Neuronal stem cell (in vitro differentiated cells): ENCODE measurements around the gene CHD2.

ENCODE experiments used
- DNase-seq: peaks from one replicate; pipeline ENCODE4 v3.0.0-alpha.2; 2013; ENCODE audit warnings: low spot score
- H2AFZ ChIP-seq: one replicate; pipeline ENCODE4 v1.6.1; 2013; ENCODE audit warnings: mild to moderate bottlenecking, low read length, inconsistent platforms
- H2AK5ac ChIP-seq: 2 replicates; pipeline ENCODE4 v1.6.1; 2013; ENCODE audit warnings: low read depth, mild to moderate bottlenecking, inconsistent platforms, low read length, moderate library complexity, mixed read lengths
- H2BK120ac ChIP-seq: 2 replicates; pipeline ENCODE4 v1.6.1; 2013; ENCODE audit warnings: low read depth, mild to moderate bottlenecking, inconsistent platforms, low read length, moderate library complexity, mixed read lengths
- H2BK12ac ChIP-seq: one replicate; pipeline ENCODE4 v1.6.1; 2013; ENCODE audit warnings: low read length, inconsistent platforms
- H2BK15ac ChIP-seq: 2 replicates; pipeline ENCODE4 v1.6.1; 2013; ENCODE audit warnings: mild to moderate bottlenecking, low read length, inconsistent platforms, mixed read lengths
- H2BK5ac ChIP-seq: one replicate; pipeline ENCODE4 v1.6.1; 2013; ENCODE audit warnings: inconsistent platforms, mild to moderate bottlenecking, low read length, moderate library complexity
- H3K14ac ChIP-seq: one replicate; pipeline ENCODE4 v1.6.1; 2013; ENCODE audit warnings: low read length, inconsistent platforms
- H3K18ac ChIP-seq: 2 replicates; pipeline ENCODE4 v1.6.1; 2013; ENCODE audit warnings: low read length, inconsistent platforms
- H3K23ac ChIP-seq: 2 replicates; pipeline ENCODE4 v1.6.1; 2013; ENCODE audit warnings: low read depth, mild to moderate bottlenecking, mixed read lengths, low read length, inconsistent platforms; ENCODE audit not compliant: poor library complexity
- H3K27ac ChIP-seq: replicated peaks from 3 replicates; pipeline ENCODE4 v1.5.1; 2013; ENCODE audit warnings: low read length, inconsistent platforms
- H3K27me3 ChIP-seq, 3 experiments: 2 replicates each; pipeline ENCODE4 v1.6.1; 2013; ENCODE audit warnings: low read length in 3 of 3, mild to moderate bottlenecking in 2 of 3, inconsistent platforms in 1 of 3, low read depth in 1 of 3, mixed read lengths in 1 of 3, moderate library complexity in 1 of 3; ENCODE audit not compliant: control insufficient read depth in 3 of 3, insufficient read depth in 3 of 3
- H3K36me3 ChIP-seq, 2 donors: replicated peaks in 1 of 2; 2 replicates each; pipeline ENCODE4 v1.6.1; 2013; ENCODE audit warnings: low read length in 2 of 2; ENCODE audit not compliant: control insufficient read depth in 2 of 2, insufficient read depth in 2 of 2
- H3K4ac ChIP-seq: 2 replicates; pipeline ENCODE4 v1.6.1; 2013; ENCODE audit warnings: inconsistent platforms, mild to moderate bottlenecking, low read length, moderate library complexity
- H3K4me1 ChIP-seq, 2 donors: 1 replicate in 1 of 2; 2 replicates in 1 of 2; pipeline ENCODE4 v1.6.1; 2013; ENCODE audit warnings: low read length in 2 of 2, low read depth in 1 of 2; ENCODE audit not compliant: control insufficient read depth in 2 of 2, insufficient read depth in 1 of 2
- H3K4me2 ChIP-seq: one replicate; pipeline ENCODE4 v1.6.1; 2013; ENCODE audit warnings: mild to moderate bottlenecking, low read length, inconsistent platforms; ENCODE audit not compliant: insufficient read depth, poor library complexity, severe bottlenecking
- H3K4me3 ChIP-seq, 2 donors: 2 replicates each; pipeline ENCODE4 v1.5.1; 2013; ENCODE audit warnings: low read length in 2 of 2, mild to moderate bottlenecking in 2 of 2, inconsistent platforms in 1 of 2, moderate library complexity in 1 of 2
- H3K79me1 ChIP-seq: one replicate; pipeline ENCODE4 v1.6.1; 2013; ENCODE audit warnings: low read depth, mild to moderate bottlenecking, inconsistent platforms, low read length, moderate library complexity
- H3K9ac ChIP-seq: one replicate; pipeline ENCODE4 v1.6.1; 2013; ENCODE audit warnings: mild to moderate bottlenecking, low read depth, low read length, inconsistent platforms; ENCODE audit not compliant: poor library complexity
- H3K9me3 ChIP-seq, 2 donors: replicated peaks in 1 of 2; 2 replicates each; pipeline versions ENCODE3 to v1.6.1; 2013; ENCODE audit warnings: low read length in 2 of 2, mild to moderate bottlenecking in 2 of 2, inconsistent platforms in 1 of 2, low read depth in 1 of 2, mixed read lengths in 1 of 2, moderate library complexity in 1 of 2; ENCODE audit not compliant: control insufficient read depth in 2 of 2, insufficient read depth in 1 of 2
- H4K8ac ChIP-seq: one replicate; pipeline ENCODE4 v1.6.1; 2013; ENCODE audit warnings: low read depth, mild to moderate bottlenecking, inconsistent platforms, low read length, moderate library complexity
- H4K91ac ChIP-seq: one replicate; pipeline ENCODE4 v1.6.1; 2013; ENCODE audit warnings: low read length, low read depth, mild to moderate bottlenecking, inconsistent platforms; ENCODE audit not compliant: poor library complexity
- WGBS, 2 donors: extraction: QIAGEN DNeasy Blood & Tissue Kit; methylation state at CpG; one replicate each; pipeline ENCODE4 v1.1.7; 2013; ENCODE audit warnings: missing lambda C conversion rate in 2 of 2, mixed read lengths in 1 of 2; ENCODE audit not compliant: insufficient read length in 2 of 2, insufficient replicate concordance in 1 of 2; ENCODE audit errors: extremely low coverage in 2 of 2; 5-methylcytosine and 5-hydroxymethylcytosine counted together

Gene CHD2

DNA sequence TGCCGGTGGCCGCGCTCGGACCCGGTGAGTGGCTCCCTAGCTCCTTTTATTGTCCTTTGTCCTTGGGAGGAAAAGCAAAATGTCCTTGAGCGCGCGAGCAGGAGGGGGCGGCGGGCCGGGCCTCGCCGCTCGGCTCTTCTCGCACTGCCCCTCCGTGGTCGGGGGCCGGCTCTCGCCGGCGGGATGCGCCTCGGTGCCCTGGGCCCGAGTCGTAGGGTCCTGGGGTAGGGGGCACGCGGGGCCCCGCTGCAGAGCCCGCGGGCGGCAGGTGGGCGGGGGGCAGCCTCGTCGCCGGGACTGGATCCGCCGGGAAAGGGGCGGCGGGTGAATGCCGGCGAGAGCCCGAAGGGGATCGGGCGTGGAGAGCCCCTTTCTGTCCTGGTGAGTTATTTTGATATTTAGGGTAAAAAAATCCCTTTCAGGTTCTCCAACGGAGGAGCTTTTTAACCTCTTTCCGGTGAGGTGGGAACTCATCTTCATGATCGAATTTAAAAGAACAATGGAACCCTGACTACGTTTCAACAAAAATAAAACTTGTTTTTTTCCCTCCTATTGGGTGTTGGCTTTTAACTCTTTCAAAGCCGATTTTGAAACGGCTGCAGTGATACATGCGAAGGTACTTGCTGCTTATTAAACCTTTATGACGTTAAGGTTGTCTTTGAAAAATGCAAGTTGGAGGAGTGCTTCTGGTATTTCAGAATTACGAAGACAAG, 16.8 kb upstream of the CHD2 start:
- Histone ChIP-seq H2BK15ac (no peak overlapping the region), H3K23ac (peak overlapping the region; percentile 83), H3K36me3 (peaks cover 0 to 49% of the 10 kb centered on the region in 2 donors), H3K18ac (peak overlapping the region; percentile 97), H3K4me2 (no peak overlapping the region), H3K4me1 (peaks cover 15 to 25% of the 10 kb centered on the region in 2 donors), H2BK120ac (no peak overlapping the region), H3K27me3 (no peaks in the 10 kb centered on the region), H4K91ac (no peak overlapping the region), H3K9me3 (no peaks in the 10 kb centered on the region), H3K14ac (no peak overlapping the region), H2BK12ac (no peak overlapping the region), H2AK5ac (peak overlapping the region; percentile 74), H3K79me1 (no peaks in the 10 kb centered on the region), H2AFZ (no peak overlapping the region), H3K9ac (peak overlapping the region; percentile 88), H3K4ac (no peak overlapping the region), H3K4me3 (peak overlapping the region; percentile 72 to 99), H4K8ac (no peak overlapping the region), H3K27ac (peak overlapping the region; percentile 98), H2BK5ac (peak overlapping the region; percentile 98)
- no CpG with 5 or more reads among the region's 53 CpGs for WGBS, 2 donors
- no peak for DNase-seq

DNA sequence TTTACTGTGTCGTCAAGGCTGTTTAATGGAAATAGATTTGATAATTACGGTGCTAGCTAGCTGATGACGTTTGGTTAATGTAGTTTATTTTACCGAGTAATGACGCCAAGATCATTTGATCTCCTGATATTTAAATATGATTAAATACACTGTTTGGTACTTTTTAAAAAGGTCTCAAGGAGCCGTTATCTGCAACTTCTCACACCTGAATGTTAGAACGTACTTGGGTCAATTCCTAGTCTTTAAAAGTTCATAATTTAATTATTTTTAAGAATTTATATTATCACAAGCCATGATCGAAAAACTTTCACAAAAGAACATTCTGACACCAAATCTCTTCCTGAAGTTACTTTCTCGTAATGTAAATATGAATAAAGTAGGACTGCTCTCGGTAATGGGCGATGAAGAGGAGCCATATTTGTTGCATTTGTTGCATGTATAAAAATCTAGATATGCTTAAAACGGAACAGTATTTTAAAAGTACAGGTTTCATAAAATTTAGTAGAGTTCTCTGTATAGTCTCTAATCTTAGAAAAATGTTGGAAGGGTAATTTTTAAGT, 16.2 kb upstream of the CHD2 start:
- H3K36me3 ChIP-seq, result peaks cover 0 to 55% of the 10 kb centered on the region in 2 donors
- no CpG with 5 or more reads among the region's 12 CpGs for WGBS, 2 donors
- no peaks in the 10 kb centered on the region for H3K79me1 ChIP-seq
- H3K23ac ChIP-seq, result no peak overlapping the region
- H3K4me1 ChIP-seq, result peaks cover 15 to 25% of the 10 kb centered on the region in 2 donors
- no peak overlapping the region for H2AFZ ChIP-seq
- peaks cover 0 to 5% of the 10 kb centered on the region in 2 donors for H3K9me3 ChIP-seq
- no peak overlapping the region for H2AK5ac ChIP-seq
- no peak overlapping the region for H3K4ac ChIP-seq
- H2BK5ac ChIP-seq, result no peak overlapping the region
- no peak overlapping the region for H2BK12ac ChIP-seq
- no peak overlapping the region for H2BK15ac ChIP-seq
- H4K8ac ChIP-seq, result no peak overlapping the region
- H3K4me3 ChIP-seq, result peak overlapping the region; percentile 72 to 99
- H3K27ac ChIP-seq, result peak overlapping the region; percentile 98
- no peak overlapping the region for H4K91ac ChIP-seq
- H3K27me3 ChIP-seq, result no peaks in the 10 kb centered on the region
- no peak overlapping the region for H3K9ac ChIP-seq
- DNase-seq, result no peak
- H3K14ac ChIP-seq, result no peak overlapping the region
- H3K18ac ChIP-seq, result no peak overlapping the region
- no peak overlapping the region for H3K4me2 ChIP-seq
- H2BK120ac ChIP-seq, result no peak overlapping the region

DNA sequence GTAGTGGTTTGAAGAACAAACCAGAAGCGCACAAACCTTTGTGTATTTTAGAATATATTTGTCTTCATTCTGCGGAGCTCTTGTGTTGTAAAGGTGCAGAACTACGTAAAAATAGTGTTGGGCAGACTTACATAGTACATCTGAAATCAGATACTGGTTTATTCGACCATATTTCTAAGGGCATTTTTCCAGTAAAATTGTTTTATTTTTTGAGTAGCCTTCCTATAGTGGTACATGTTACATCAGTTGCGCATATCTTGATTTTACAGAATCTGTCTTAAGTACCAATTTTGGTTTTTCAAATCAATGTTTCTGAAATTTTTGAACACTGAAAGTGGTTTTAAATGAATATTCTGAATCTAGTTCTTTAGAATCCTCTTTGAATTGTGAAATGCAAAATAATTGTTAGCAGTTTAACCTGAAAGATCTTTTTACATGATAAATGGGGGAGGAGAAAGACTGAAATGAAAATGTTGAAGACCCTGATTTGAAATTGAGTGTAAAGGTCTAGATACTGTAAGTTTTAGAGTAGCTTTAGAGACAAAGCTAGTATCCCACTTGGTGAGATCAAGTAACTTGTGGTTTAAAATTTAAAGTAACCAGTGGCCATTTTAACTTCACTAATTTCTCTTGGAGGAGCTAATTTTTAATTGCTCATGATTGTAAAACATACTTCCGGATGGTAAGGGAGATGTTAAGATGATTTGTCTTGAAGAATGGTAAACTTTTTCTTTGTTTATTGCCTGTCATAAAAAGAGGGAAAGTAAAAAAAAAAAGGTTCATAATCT, 15.5 kb upstream of the CHD2 start:
- H3K9ac ChIP-seq, result no peak overlapping the region
- H3K18ac ChIP-seq, result no peak overlapping the region
- H2BK120ac ChIP-seq, result no peak overlapping the region
- no peak overlapping the region for H2AK5ac ChIP-seq
- H2BK12ac ChIP-seq, result no peak overlapping the region
- H3K4me3 ChIP-seq, result peak overlapping the region; percentile 72 to 77
- no peak overlapping the region for H2AFZ ChIP-seq
- H2BK15ac ChIP-seq, result no peak overlapping the region
- H3K79me1 ChIP-seq, result no peaks in the 10 kb centered on the region
- peaks cover 15 to 25% of the 10 kb centered on the region in 2 donors for H3K4me1 ChIP-seq
- no peak overlapping the region for H4K91ac ChIP-seq
- H3K27ac ChIP-seq, result no peak overlapping the region
- no peak overlapping the region for H3K14ac ChIP-seq
- no peak overlapping the region for H3K4ac ChIP-seq
- H4K8ac ChIP-seq, result no peak overlapping the region
- H2BK5ac ChIP-seq, result no peak overlapping the region
- H3K9me3 ChIP-seq, result peaks cover 0 to 12% of the 10 kb centered on the region in 2 donors
- DNase-seq, result no peak
- H3K27me3 ChIP-seq, result no peaks in the 10 kb centered on the region
- no peak overlapping the region for H3K23ac ChIP-seq
- peaks cover 1 to 62% of the 10 kb centered on the region in 2 donors for H3K36me3 ChIP-seq
- H3K4me2 ChIP-seq, result no peak overlapping the region
- WGBS, 2 donors, result no CpG with 5 or more reads among the region's 6 CpGs
